GM19193 (cell line): ENCODE data around the gene NR1D1.

Source experiments
- POLR2A ChIP-seq: IDR thresholded peaks from 4 replicates; pipeline ENCODE4 v1.6.1; 2011; ENCODE audit not compliant: insufficient read depth, insufficient read length; ENCODE audit errors: extremely low read depth

The NR1D1 gene

DNA sequence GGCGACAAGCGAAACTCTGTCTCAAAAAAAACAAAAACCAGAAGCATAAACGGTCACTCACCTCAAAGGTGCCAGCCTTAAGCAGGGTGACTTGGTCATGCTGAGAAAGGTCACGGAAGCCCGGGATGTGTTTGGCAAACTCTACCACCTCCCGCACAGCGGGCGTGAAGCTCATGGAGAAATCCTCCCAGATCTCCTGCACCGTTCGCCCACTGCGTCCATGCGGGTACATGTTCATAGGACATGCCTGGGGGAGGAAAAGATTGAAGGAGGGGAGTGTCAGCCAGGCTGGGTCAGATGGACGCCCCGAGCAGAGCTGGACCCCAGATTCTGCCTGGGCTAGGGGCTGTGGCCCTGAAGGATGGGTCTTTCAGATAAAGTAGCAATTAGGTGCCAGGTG lies 5.5 kb downstream of the NR1D1 start:
- TF ChIP-seq POLR2A, result no peak

- no peak for TF ChIP-seq POLR2A
These were observed 6.7 kb downstream of the NR1D1 start for GRCh38 chr17:40093580-40094201.

GRCh38 chr17:40093005-40093579 lies 7.3 kb downstream of the NR1D1 start:
- no peak for TF ChIP-seq POLR2A

GRCh38 chr17:40092581-40092980 lies 7.8 kb downstream of the NR1D1 start:
- TF ChIP-seq POLR2A, result no peak

- TF ChIP-seq POLR2A, result no peak
These were observed 8.5 kb downstream of the NR1D1 start for GRCh38 chr17:40091691-40092397.

- TF ChIP-seq POLR2A, result no peak
These were observed 9.9 kb downstream of the NR1D1 start for GRCh38 chr17:40090237-40091119.

GRCh38 chr17:40089077-40089895 lies 11.1 kb downstream of the NR1D1 start:
- no peak for TF ChIP-seq POLR2A

DNA sequence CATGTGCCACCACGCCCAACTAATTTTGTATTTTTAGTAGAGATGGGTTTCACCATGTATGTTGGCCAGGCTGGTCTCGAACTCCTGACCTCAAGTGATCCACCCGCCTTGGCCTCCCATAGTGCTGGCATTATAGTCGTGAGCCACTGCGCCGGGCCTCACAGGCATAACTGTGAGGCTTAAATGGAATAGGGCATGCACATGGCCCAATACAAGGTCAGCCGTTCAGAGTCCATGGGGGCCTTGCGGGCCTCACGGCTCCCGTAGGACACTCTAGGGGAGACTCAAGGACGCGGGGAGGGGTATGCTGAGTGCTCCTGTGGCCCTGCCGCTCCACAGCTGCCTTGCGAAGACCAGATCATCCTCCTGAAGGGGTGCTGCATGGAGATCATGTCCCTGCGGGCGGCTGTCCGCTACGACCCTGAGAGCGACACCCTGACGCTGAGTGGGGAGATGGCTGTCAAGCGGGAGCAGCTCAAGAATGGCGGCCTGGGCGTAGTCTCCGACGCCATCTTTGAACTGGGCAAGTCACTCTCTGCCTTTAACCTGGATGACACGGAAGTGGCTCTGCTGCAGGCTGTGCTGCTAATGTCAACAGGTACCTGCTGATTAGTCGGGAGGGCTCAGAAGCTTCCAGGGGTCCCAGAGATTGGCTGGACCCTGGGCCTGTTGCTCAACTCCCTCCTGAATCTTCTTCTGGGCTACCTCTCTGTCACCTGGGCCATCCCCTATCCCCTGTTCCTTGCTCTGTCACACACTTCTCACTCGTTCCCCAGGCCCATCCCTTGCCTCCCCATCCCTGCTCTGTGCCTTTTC lies 12.3 kb downstream of the NR1D1 start:
- TF ChIP-seq POLR2A, result no peak

DNA sequence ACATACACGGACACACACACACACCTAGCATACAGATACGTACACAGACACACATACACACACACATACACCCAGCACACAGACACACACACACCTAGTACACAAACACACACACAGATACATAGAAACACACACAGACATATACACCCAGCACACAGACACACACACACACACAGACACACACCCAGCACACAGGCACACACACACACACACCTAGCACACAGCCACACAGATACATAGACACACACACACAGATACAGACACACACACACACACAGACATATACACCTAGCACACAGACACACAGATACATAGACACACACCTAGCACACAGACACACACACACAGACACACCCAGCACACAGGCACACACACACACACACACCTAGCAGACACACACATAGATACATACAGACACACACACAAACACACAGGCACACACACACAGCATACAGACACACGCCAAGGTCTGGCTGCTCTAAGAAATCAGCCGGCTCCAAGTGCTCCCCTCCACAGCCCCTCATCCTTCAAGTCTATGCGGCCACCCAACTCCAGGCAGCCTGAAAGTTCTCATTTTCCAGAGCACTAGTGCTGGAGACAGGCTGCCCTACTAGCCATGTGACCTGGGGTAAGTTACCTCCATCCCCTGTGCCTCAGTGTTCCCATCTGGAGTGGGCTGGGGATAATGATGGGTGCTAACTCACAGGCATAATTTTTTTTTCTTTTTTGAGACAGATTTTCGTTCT lies 13.2 kb downstream of the NR1D1 start:
- TF ChIP-seq POLR2A, result no peak

GRCh38 chr17:40086150-40087044 lies 14.0 kb downstream of the NR1D1 start:
- TF ChIP-seq POLR2A, result no peak

GRCh38 chr17:40084477-40084876 lies 15.9 kb downstream of the NR1D1 start:
- no peak for TF ChIP-seq POLR2A

DNA sequence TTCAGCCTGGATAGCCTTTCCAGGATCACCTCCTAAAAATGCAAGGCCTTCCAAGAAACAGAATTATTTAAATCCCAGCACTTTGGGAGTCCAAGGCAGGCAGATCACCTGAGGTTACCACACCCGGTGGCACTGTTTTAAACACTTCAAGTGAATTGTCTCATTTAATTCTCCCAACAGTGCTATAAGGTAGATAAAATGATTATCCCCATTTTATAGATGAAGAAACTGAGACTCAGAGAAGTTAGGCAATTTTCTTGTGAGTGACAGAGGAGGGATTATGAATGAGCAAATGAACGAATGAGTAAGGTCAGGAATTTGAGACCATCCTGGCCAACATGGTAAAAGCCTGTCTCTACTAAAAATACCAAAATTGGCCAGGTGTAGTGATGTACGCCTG lies 20.8 kb downstream of the NR1D1 start:
- no peak for TF ChIP-seq POLR2A

GRCh38 chr17:40076591-40076990 lies 23.8 kb downstream of the NR1D1 start:
- TF ChIP-seq POLR2A, result no peak
